SU-DHL-6 (cell line): ENCODE data around the gene MRPS15.
"Not testable (repeated sequence)": the region's sequence is repeated elsewhere in the genome, so short reads cannot be mapped to it uniquely, and the experiment has no call there.

Experiments used
- H2AFZ ChIP-seq: fragments of 200-600 bp; sonication (generic); 2 replicates; pipeline ENCODE4 v1.6.1; 2014; ENCODE audit warnings: low read depth, mild to moderate bottlenecking, moderate library complexity, mixed read lengths, antibody characterized with exemption, low read length; ENCODE audit not compliant: severe bottlenecking
- H3F3A ChIP-seq: fragments of 200-600 bp; shearing (Covaris generic); 2 replicates; pipeline ENCODE4 v1.6.0; 2016; ENCODE audit warnings: antibody characterized with exemption, mild to moderate bottlenecking; ENCODE audit not compliant: insufficient read depth
- H3K27ac ChIP-seq: fragments of 200-600 bp; sonication (generic); 2 replicates; pipeline ENCODE4 v1.5.1; 2016; ENCODE audit warnings: low read depth, mild to moderate bottlenecking, low read length, moderate library complexity, mixed read lengths
- H3K27me3 ChIP-seq: fragments of 200-600 bp; sonication (generic), shearing (Covaris generic); 2 replicates; pipeline ENCODE4 v1.6.0; 2014; ENCODE audit warnings: mild to moderate bottlenecking, low read length
- H3K36me3 ChIP-seq: fragments of 200-600 bp; sonication (generic); 2 replicates; pipeline ENCODE4 v1.6.1; 2014; ENCODE audit warnings: mild to moderate bottlenecking, low read length, mixed read lengths
- H3K4me2 ChIP-seq: fragments of 300-600, 200-600 bp; shearing (Covaris generic), sonication (generic); 2 replicates; pipeline ENCODE4 v1.6.0; 2014; ENCODE audit warnings: low read length, low read depth, mild to moderate bottlenecking; ENCODE audit not compliant: poor library complexity, severe bottlenecking
- H3K4me3 ChIP-seq: fragments of 200-600 bp; sonication (generic); 2 replicates; pipeline ENCODE4 v1.5.1; 2014; ENCODE audit warnings: antibody characterized with exemption, low read length, mild to moderate bottlenecking, mixed read lengths; ENCODE audit not compliant: insufficient read depth, poor library complexity, severe bottlenecking
- H3K79me2 ChIP-seq: fragments of 200-600 bp; sonication (generic); 2 replicates; pipeline ENCODE4 v1.6.1; 2014; ENCODE audit warnings: mild to moderate bottlenecking, low read length, moderate library complexity; ENCODE audit not compliant: insufficient read depth
- H3K9ac ChIP-seq: fragments of 200-600 bp; sonication (generic); 2 replicates; pipeline ENCODE4 v1.7.0; 2014; ENCODE audit warnings: mild to moderate bottlenecking, low read length
- H3K9me2 ChIP-seq: fragments of 200-600 bp; sonication (generic); replicated peaks from 2 replicates; pipeline ENCODE4 v1.6.1; 2014; ENCODE audit warnings: low read length; ENCODE audit not compliant: insufficient read depth
- H3K9me3 ChIP-seq: fragments of 200-600 bp; sonication (generic); 2 replicates; pipeline ENCODE4 v1.6.1; 2014; ENCODE audit warnings: low read length, mixed read lengths; ENCODE audit not compliant: insufficient read depth
- H4K20me1 ChIP-seq: fragments of 200-600 bp; sonication (generic); 2 replicates; pipeline ENCODE4 v1.6.1; 2014; ENCODE audit warnings: low read depth, mild to moderate bottlenecking, antibody characterized with exemption, low read length, moderate library complexity, mixed read lengths
- EZH2phosphoT487 ChIP-seq: fragments of 200-600 bp; sonication (generic), shearing (Covaris generic); conservative IDR thresholded peaks from 2 replicates; pipeline ENCODE4 v1.6.1; 2018; ENCODE audit warnings: mild to moderate bottlenecking, antibody characterized with exemption, low read length, moderate library complexity, mixed read lengths
- TF ChIP-seq, protein P1 (sequence below): fragments of 200-600 bp; sonication (generic); IDR thresholded peaks from one replicate; pipeline ENCODE4 v1.5.1; 2017; ENCODE audit warnings: antibody characterized with exemption, mild to moderate bottlenecking, low read length, moderate library complexity; ENCODE audit not compliant: insufficient read depth, poor library complexity, severe bottlenecking

Gene MRPS15

DNA sequence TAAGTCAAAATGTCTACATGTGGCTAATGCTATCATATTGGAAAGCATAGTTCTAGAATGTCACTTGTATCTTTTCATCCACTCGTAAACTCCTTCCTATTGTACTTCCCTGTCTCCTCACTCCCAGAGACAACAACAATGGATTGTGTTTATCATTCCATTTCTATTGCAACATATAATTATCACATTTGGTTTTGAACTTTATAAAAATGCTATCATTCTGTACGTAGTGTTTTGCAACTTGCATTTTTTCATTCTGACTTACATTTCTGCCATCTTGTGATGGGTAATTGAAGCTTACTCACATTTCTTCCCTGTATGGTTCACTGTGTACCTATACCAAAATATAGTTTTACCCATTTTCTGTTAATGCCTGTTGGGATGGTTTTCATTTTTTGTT, 33.0 kb upstream of the MRPS15 start:
- no peaks in the 10 kb centered on the region for H4K20me1 ChIP-seq
- H3K9me2 ChIP-seq = no peaks in the 10 kb centered on the region
- H3K27ac ChIP-seq = no peak overlapping the region
- no peak for TF ChIP-seq EZH2phosphoT487
- TF ChIP-seq, protein P1, sequence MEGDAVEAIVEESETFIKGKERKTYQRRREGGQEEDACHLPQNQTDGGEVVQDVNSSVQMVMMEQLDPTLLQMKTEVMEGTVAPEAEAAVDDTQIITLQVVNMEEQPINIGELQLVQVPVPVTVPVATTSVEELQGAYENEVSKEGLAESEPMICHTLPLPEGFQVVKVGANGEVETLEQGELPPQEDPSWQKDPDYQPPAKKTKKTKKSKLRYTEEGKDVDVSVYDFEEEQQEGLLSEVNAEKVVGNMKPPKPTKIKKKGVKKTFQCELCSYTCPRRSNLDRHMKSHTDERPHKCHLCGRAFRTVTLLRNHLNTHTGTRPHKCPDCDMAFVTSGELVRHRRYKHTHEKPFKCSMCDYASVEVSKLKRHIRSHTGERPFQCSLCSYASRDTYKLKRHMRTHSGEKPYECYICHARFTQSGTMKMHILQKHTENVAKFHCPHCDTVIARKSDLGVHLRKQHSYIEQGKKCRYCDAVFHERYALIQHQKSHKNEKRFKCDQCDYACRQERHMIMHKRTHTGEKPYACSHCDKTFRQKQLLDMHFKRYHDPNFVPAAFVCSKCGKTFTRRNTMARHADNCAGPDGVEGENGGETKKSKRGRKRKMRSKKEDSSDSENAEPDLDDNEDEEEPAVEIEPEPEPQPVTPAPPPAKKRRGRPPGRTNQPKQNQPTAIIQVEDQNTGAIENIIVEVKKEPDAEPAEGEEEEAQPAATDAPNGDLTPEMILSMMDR = no peak
- H3K4me3 ChIP-seq = no peak overlapping the region
- H3K9me3 ChIP-seq = no peaks in the 10 kb centered on the region
- H3K9ac ChIP-seq = no peak overlapping the region
- H3K27me3 ChIP-seq = no peaks in the 10 kb centered on the region
- no peaks in the 10 kb centered on the region for H3F3A ChIP-seq
- no peaks in the 10 kb centered on the region for H3K36me3 ChIP-seq
- no peaks in the 10 kb centered on the region for H3K79me2 ChIP-seq
- no peak overlapping the region for H3K4me2 ChIP-seq
- no peak overlapping the region for H2AFZ ChIP-seq

DNA sequence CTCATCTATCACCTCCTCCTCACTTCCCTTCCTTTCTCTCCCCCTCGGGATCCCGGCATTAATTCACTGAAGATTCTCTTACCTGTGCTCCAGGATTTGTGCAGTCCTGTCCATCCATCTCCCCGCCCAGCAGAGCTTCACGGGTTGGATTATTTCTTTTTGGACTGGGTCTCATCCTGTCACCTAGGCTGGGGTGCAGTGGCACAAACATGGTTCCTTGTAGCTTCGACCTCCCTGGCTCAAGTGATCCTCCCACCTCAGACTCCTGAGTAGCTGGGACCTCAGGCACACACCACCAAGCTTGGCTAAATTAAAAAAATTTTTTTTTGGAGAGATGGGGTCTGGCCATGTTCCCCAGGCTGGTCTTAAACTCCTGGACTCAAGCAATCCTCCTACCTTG, 30.8 kb upstream of the MRPS15 start:
- Histone ChIP-seq H3K27me3 (no peaks in the 10 kb centered on the region), H3K27ac (no peak overlapping the region), H3K9me3 (no peaks in the 10 kb centered on the region), H3K9me2 (no peaks in the 10 kb centered on the region), H3K4me3 (no peak overlapping the region), H3K36me3 (no peaks in the 10 kb centered on the region), H3F3A (no peaks in the 10 kb centered on the region), H3K9ac (no peak overlapping the region), H4K20me1 (no peaks in the 10 kb centered on the region), H3K79me2 (no peaks in the 10 kb centered on the region), H3K4me2 (no peak overlapping the region), H2AFZ (no peak overlapping the region)
- TF ChIP-seq, protein P1 = no peak

DNA sequence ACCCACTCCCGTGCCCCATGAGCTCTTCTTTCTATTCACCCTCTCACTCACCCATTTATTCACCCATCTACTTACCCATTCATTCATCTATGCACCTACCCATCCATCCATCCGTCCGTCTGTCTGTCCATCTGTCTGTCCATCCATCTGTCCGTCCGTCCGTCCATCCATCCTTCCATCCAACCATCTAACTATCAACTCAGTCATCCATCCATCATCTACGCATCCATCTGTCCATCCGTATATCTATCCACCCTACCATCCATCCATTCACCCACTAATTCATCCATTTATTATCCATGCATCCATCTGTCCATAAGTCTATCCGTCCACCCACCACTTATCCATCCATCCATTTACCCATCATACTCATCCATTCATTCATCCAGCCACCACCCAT, 29.3 kb upstream of the MRPS15 start:
- no peaks in the 10 kb centered on the region for H3K79me2 ChIP-seq
- no peaks in the 10 kb centered on the region for H3F3A ChIP-seq
- H3K36me3 ChIP-seq = no peaks in the 10 kb centered on the region
- no peaks in the 10 kb centered on the region for H3K9me3 ChIP-seq
- no peak overlapping the region for H3K27ac ChIP-seq
- H3K9me2 ChIP-seq = no peaks in the 10 kb centered on the region
- H4K20me1 ChIP-seq = no peaks in the 10 kb centered on the region
- no peak overlapping the region for H2AFZ ChIP-seq
- H3K9ac ChIP-seq = no peak overlapping the region
- TF ChIP-seq, protein P1 = no peak
- no peak for TF ChIP-seq EZH2phosphoT487
- H3K4me3 ChIP-seq = no peak overlapping the region
- H3K27me3 ChIP-seq = no peaks in the 10 kb centered on the region
- H3K4me2 ChIP-seq = no peak overlapping the region

DNA sequence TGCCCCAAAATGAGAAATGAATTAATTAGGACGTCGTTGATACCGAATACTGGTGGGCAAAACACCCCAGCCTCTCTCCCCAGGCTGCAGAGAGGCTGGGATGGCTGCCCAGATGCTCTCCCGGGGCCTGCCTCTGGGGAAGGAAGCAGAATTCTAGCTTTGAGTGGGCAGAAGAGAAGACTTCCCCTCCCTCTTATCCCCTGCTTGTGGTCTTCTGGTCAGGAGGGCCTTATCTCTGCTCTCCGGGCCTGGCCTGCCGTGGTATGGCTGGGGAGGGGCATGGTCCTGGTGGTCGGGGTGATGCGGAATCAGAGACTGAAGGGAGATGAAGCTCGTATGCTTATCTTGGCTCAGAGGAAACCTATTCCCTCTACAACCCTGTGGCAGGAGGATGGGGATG, 28.3 kb upstream of the MRPS15 start:
- Histone ChIP-seq H4K20me1 (no peaks in the 10 kb centered on the region), H3K36me3 (no peaks in the 10 kb centered on the region), H3K9me2 (no peaks in the 10 kb centered on the region), H3F3A (no peaks in the 10 kb centered on the region), H3K79me2 (no peaks in the 10 kb centered on the region), H3K27me3 (no peaks in the 10 kb centered on the region), H3K4me3 (no peak overlapping the region), H3K27ac (no peak overlapping the region), H2AFZ (no peak overlapping the region), H3K9me3 (no peaks in the 10 kb centered on the region), H3K9ac (no peak overlapping the region), H3K4me2 (no peak overlapping the region)
- TF ChIP-seq, protein P1 = no peak
- TF ChIP-seq EZH2phosphoT487 = no peak

DNA sequence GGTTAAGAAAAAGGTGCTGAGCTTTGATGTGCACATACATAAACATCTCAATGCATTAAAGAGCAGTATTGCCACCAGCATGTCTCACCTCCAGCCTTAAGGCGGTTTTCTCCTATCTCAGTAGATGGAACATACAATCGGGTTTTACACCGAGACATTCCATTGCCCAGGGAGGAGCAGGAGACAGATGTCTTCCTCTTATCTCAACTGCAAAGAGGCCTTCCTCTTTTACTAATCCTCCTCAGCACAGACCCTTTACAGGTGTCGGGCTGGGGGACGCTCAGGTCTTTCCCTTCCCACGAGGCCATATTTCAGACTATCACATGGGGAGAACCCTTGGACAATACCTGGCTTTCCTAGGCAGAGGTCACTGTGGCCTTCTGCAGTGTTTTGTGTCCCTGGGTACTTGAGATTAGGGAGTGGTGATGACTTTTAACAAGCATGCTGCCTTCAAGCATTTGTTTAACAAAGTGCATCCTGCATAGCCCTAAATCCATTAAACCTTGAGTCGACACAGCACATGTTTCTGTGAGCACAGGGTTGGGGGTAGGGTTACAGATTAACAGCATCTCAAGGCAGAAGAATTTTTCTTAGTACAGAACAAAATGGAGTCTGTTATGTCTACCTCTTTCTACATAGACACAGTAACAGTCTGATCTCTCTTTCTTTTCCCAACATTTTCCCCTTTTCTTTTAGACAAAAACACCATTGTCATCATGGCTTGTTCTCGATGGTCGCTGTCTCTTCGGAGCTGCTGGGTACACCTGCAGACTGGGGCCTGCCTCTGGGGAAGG, 25.3 kb upstream of the MRPS15 start:
- H3K9ac ChIP-seq, H4K20me1 ChIP-seq, H3K4me2 ChIP-seq, H3K9me3 ChIP-seq, H3K27ac ChIP-seq, H3K4me3 ChIP-seq, H3K9me2 ChIP-seq, H3K36me3 ChIP-seq, H2AFZ ChIP-seq, H3K79me2 ChIP-seq, H3K27me3 ChIP-seq: not testable (repeated sequence)
- peaks cover 10% of the 10 kb centered on the region; the same call in 1 of the 2 replicates for H3F3A ChIP-seq
